Endothelial cell of umbilical vein (primary cell): ENCODE measurements around the gene PPP1R3F.

ENCODE experiments used
- CTCF ChIP-seq, 2 donors: IDR thresholded peaks; 1 replicate in 1 of 2; 2 replicates in 1 of 2; pipeline ENCODE4 v1.5.1; 2011; ENCODE audit warnings: low read length in 2 of 2, mild to moderate bottlenecking in 2 of 2, moderate library complexity in 2 of 2, control low read depth in 1 of 2, inconsistent platforms in 1 of 2, low read depth in 1 of 2; ENCODE audit not compliant: insufficient read depth in 1 of 2; ENCODE audit errors: extremely low read depth in 1 of 2
- EZH2 ChIP-seq: IDR thresholded peaks from 2 replicates; pipeline ENCODE4 v1.6.1; 2012; ENCODE audit warnings: borderline replicate concordance, low read depth, mild to moderate bottlenecking, moderate library complexity, low read length, inconsistent platforms; ENCODE audit not compliant: severe bottlenecking
- GATA2 ChIP-seq: IDR thresholded peaks from 2 replicates; pipeline ENCODE4 v1.7.0; 2011; ENCODE audit warnings: low read depth, mild to moderate bottlenecking, moderate library complexity, mixed read lengths, low read length; ENCODE audit not compliant: insufficient read length, insufficient read depth
- MAX ChIP-seq: IDR thresholded peaks from 2 replicates; pipeline ENCODE4 v1.6.1; 2011; ENCODE audit not compliant: insufficient read depth, insufficient read length
- MYC ChIP-seq: IDR thresholded peaks from one replicate; pipeline ENCODE4 v1.6.1; 2011; ENCODE audit warnings: mild to moderate bottlenecking, low read depth, low read length
- POLR2A ChIP-seq: IDR thresholded peaks from 2 replicates; pipeline ENCODE4 v1.6.1; 2012; ENCODE audit warnings: low read depth, mild to moderate bottlenecking, control low read depth, low read length
- POLR2AphosphoS5 ChIP-seq: IDR thresholded peaks from 2 replicates; pipeline ENCODE4 v1.6.1; 2012; ENCODE audit warnings: low read depth, mild to moderate bottlenecking, control low read depth, low read length, moderate library complexity; ENCODE audit not compliant: insufficient read depth

GRCh38 chrX:49268702-49269009 is 937 bp upstream of the PPP1R3F start:
- TF ChIP-seq POLR2A: no peak
- no peak for TF ChIP-seq CTCF (IDR thresholded peaks at IDR 0.05; ENCODE audit: extremely low read depth in 1 of 2, insufficient read depth in 1 of 2, low read depth in 1 of 2, low read length in 2 of 2)
- TF ChIP-seq MYC: no peak
- TF ChIP-seq POLR2AphosphoS5: no peak
- TF ChIP-seq MAX: no peak
- TF ChIP-seq GATA2: no peak
- no peak for TF ChIP-seq EZH2
